Body of pancreas (tissue), 4 donors: ENCODE results near the gene SLC1A4. TPM values are rescaled to one million over a fixed set of nuclear protein-coding genes. Genes with fewer than 3 reads are reported as not detected.
A peak's percentile ranks its signal among the peaks of the same experiment; 100 is the strongest.

Experiments used
- ATAC-seq: fragments of 150-250 bp; one replicate; pipeline ENCODE4 v1.9.1; 2016
- DNase-seq, 4 donors: peaks; one replicate each; pipeline ENCODE4 v3.0.0-alpha.2; 2019
- H3K27ac ChIP-seq, 4 donors: fragments of 200-600 bp; sonication (generic); 1 replicate in 3 of 4; 2 replicates in 1 of 4; pipeline versions ENCODE4 v1.5.1 to v1.6.1; 2016 to 2019; ENCODE audit warnings: mild to moderate bottlenecking in 1 of 4, mixed read lengths in 1 of 4, moderate library complexity in 1 of 4
- H3K27me3 ChIP-seq, 2 donors: fragments of 200-600 bp; sonication (generic); one replicate each; pipeline ENCODE4 v1.6.0; 2016; ENCODE audit warnings: mild to moderate bottlenecking in 1 of 2
- H3K36me3 ChIP-seq, 2 donors: fragments of 200-600 bp; sonication (generic); replicated peaks in 1 of 2; 2 replicates each; pipeline ENCODE4 v1.5.1; 2016; ENCODE audit warnings: low read depth in 2 of 2; ENCODE audit not compliant: insufficient read depth in 1 of 2
- H3K4me1 ChIP-seq: fragments of 200-600 bp; sonication (generic); one replicate; pipeline ENCODE4 v1.6.0; 2016
- H3K4me3 ChIP-seq, 2 donors: fragments of 200-600 bp; sonication (generic); 1 replicate in 1 of 2; 2 replicates in 1 of 2; pipeline ENCODE4 v1.5.1; 2016 to 2019
- H3K9me3 ChIP-seq, 3 donors: fragments of 200-600 bp; sonication (generic); 1 replicate in 2 of 3; 2 replicates in 1 of 3; pipeline ENCODE4 v1.5.1; 2016
- POLR2A ChIP-seq, 3 donors: fragments of 450-650 bp; IDR thresholded peaks; one replicate each; pipeline ENCODE4 v1.6.1; 2016; ENCODE audit warnings: antibody characterized with exemption in 3 of 3, mild to moderate bottlenecking in 2 of 3
- whole genome bisulfite sequencing, 2 donors: methylation state at CpG; one replicate each; pipeline ENCODE4 v1.1.5; 2017; 5-methylcytosine and 5-hydroxymethylcytosine counted together
- intact Hi-C: fragments of 100-400 bp; cut with DNase I; formaldehyde crosslinking; loops from one replicate; pipeline ENCODE4 v1.15.1; 2023
- total RNA-seq, 2 donors: library from RNA; depleted of rRNA; stranded (reverse); fragments of >200 nt; gene quantifications; one replicate each; pipeline ENCODE4 v1.1.0, GENCODE V29; 2016
- TF ChIP-seq, protein P1 (sequence below), 7 experiments: fragments of 450-650 bp in 4 of 7; fragments of 200-600 bp in 3 of 7; sonication (generic) in 3 of 7; IDR thresholded peaks; one replicate each; pipeline ENCODE4 v1.5.1; 2016 to 2019; ENCODE audit warnings: antibody characterized with exemption in 7 of 7

Gene SLC1A4
- total RNA-seq, 2 donors from 2014 or later, result 14.5 to 25.4 TPM

GRCh38 chr2:64970495-64970894 lies 18.7 kb upstream of the SLC1A4 start:
- Histone ChIP-seq H3K9me3 (no peaks in the 10 kb centered on the region), H3K4me1 (peaks cover 5% of the 10 kb centered on the region), H3K27me3 (no peaks in the 10 kb centered on the region), H3K27ac (no peak overlapping the region), H3K4me3 (no peak overlapping the region), H3K36me3 (no peaks in the 10 kb centered on the region)
- DNase-seq, result no peak
- WGBS, 2 donors, result 72 to 73% methylated on average over 2 of the region's 2 CpGs
- intact Hi-C loops, result no loop called here
- TF ChIP-seq POLR2A (IDR thresholded peaks at IDR 0.05), result no peak
- TF ChIP-seq, protein P1, sequence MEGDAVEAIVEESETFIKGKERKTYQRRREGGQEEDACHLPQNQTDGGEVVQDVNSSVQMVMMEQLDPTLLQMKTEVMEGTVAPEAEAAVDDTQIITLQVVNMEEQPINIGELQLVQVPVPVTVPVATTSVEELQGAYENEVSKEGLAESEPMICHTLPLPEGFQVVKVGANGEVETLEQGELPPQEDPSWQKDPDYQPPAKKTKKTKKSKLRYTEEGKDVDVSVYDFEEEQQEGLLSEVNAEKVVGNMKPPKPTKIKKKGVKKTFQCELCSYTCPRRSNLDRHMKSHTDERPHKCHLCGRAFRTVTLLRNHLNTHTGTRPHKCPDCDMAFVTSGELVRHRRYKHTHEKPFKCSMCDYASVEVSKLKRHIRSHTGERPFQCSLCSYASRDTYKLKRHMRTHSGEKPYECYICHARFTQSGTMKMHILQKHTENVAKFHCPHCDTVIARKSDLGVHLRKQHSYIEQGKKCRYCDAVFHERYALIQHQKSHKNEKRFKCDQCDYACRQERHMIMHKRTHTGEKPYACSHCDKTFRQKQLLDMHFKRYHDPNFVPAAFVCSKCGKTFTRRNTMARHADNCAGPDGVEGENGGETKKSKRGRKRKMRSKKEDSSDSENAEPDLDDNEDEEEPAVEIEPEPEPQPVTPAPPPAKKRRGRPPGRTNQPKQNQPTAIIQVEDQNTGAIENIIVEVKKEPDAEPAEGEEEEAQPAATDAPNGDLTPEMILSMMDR (IDR thresholded peaks at IDR 0.05), result no peak
- no peak for ATAC-seq

GRCh38 chr2:64972426-64972825 lies 16.8 kb upstream of the SLC1A4 start:
- no peak for DNase-seq
- Histone ChIP-seq H3K4me3 (no peak overlapping the region), H3K9me3 (no peaks in the 10 kb centered on the region), H3K4me1 (peaks cover 6% of the 10 kb centered on the region), H3K27ac (no peak overlapping the region), H3K27me3 (no peaks in the 10 kb centered on the region), H3K36me3 (no peaks in the 10 kb centered on the region)
- intact Hi-C loops, result no loop called here
- TF ChIP-seq POLR2A (IDR thresholded peaks at IDR 0.05), result no peak
- TF ChIP-seq, protein P1 (IDR thresholded peaks at IDR 0.05), result no peak
- 51 to 64% methylated on average over 5 of the region's 5 CpGs for WGBS, 2 donors
- ATAC-seq, result no peak

DNA sequence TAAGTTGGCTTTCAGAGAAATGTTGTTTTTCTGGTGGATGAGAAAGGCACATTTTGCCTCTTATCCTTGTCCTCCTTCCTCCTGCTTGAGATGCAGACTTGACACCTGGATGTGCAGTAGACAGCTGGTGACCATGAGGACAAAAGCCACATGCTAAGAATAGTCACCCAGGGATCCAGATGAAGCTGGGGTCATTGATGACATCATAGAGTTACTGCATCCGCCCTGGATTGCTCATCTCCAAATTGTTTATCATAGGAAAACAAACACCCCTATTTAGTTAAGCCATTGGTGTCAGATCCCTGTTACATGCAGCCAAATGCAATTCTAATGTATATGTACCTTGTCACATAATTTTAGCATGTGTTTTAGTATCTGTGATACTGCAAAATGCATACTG lies 16.3 kb upstream of the SLC1A4 start:
- DNase-seq (no peak), ATAC-seq (no peak)
- WGBS, 2 donors, result 83 to 89% methylated on average over 1 of the region's 1 CpG
- peaks cover 6% of the 10 kb centered on the region for H3K4me1 ChIP-seq
- H3K9me3 ChIP-seq, result no peaks in the 10 kb centered on the region
- TF ChIP-seq, protein P1 (IDR thresholded peaks at IDR 0.05), result no peak
- TF ChIP-seq POLR2A (IDR thresholded peaks at IDR 0.05), result no peak
- no peaks in the 10 kb centered on the region for H3K27me3 ChIP-seq
- H3K27ac ChIP-seq, result no peak overlapping the region
- no peak overlapping the region for H3K4me3 ChIP-seq
- no peaks in the 10 kb centered on the region for H3K36me3 ChIP-seq
- intact Hi-C loops, result no loop called here

GRCh38 chr2:64975232-64975821 lies 13.9 kb upstream of the SLC1A4 start:
- Histone ChIP-seq H3K9me3 (no peaks in the 10 kb centered on the region), H3K27me3 (no peaks in the 10 kb centered on the region), H3K4me1 (peaks cover 6% of the 10 kb centered on the region), H3K4me3 (no peak overlapping the region), H3K27ac (no peak overlapping the region), H3K36me3 (no peaks in the 10 kb centered on the region)
- ATAC-seq (no peak), DNase-seq (peak in 2 of 4 donors; percentile 11 to 14)
- TF ChIP-seq, protein P1 (IDR thresholded peaks at IDR 0.05), result no peak
- TF ChIP-seq POLR2A (IDR thresholded peaks at IDR 0.05), result no peak
- 17 to 23% methylated on average over 3 to 4 of the region's 4 CpGs for WGBS, 2 donors
- intact Hi-C loops, result no loop called here

GRCh38 chr2:64976276-64976675 lies 12.9 kb upstream of the SLC1A4 start:
- H3K9me3 ChIP-seq, result no peaks in the 10 kb centered on the region
- no peak for TF ChIP-seq POLR2A (IDR thresholded peaks at IDR 0.05)
- TF ChIP-seq, protein P1 (IDR thresholded peaks at IDR 0.05), result no peak
- H3K4me1 ChIP-seq, result peaks cover 6% of the 10 kb centered on the region
- no peaks in the 10 kb centered on the region for H3K36me3 ChIP-seq
- 72 to 82% methylated on average over 1 of the region's 1 CpG for WGBS, 2 donors
- H3K4me3 ChIP-seq, result no peak overlapping the region
- no peak overlapping the region for H3K27ac ChIP-seq
- DNase-seq, result no peak
- intact Hi-C loops, result no loop called here
- no peaks in the 10 kb centered on the region for H3K27me3 ChIP-seq
- no peak for ATAC-seq
